Effector memory CD8-positive, alpha-beta T cell (primary cell): Measurements from ENCODE around the gene AQP7.
"Not testable (repeated sequence)": the region's sequence is repeated elsewhere in the genome, so short reads cannot be mapped to it uniquely, and the experiment has no call there.

ENCODE experiments used
- ATAC-seq: fragments of 150-1000 bp; cut with Tn5 transposase; replicated peaks from 2 replicates; pipeline ENCODE4 v1.10.0; 2021; ENCODE audit warnings: mild to moderate bottlenecking, moderate library complexity
- DNase-seq, 3 experiments: peaks; one replicate each; pipeline ENCODE4 v3.0.0; 2021
- H3K27ac Mint-ChIP-seq, 2 donors: one replicate each; pipeline ENCODE4 v1.8.0; 2022; ENCODE audit warnings: mild to moderate bottlenecking in 2 of 2, mixed read lengths in 2 of 2, moderate library complexity in 2 of 2
- H3K27me3 Mint-ChIP-seq, 2 donors: one replicate each; pipeline ENCODE4 v1.8.0; 2022; ENCODE audit warnings: mixed read lengths in 2 of 2
- H3K36me3 Mint-ChIP-seq: one replicate; pipeline ENCODE4 v1.8.0; 2022; ENCODE audit warnings: mild to moderate bottlenecking, moderate library complexity, mixed read lengths; ENCODE audit not compliant: insufficient read depth
- H3K4me1 Mint-ChIP-seq, 2 donors: one replicate each; pipeline ENCODE4 v1.8.0; 2022; ENCODE audit warnings: low read depth in 2 of 2, mixed read lengths in 2 of 2
- H3K4me3 Mint-ChIP-seq, 2 donors: one replicate each; pipeline ENCODE4 v1.8.0; 2022; ENCODE audit warnings: mild to moderate bottlenecking in 2 of 2, mixed read lengths in 2 of 2, moderate library complexity in 2 of 2
- H3K9me3 Mint-ChIP-seq, 2 donors: one replicate each; pipeline ENCODE4 v1.8.0; 2022; ENCODE audit warnings: mixed read lengths in 2 of 2
- total RNA-seq, 9 experiments: gene quantifications; one replicate each; lab custom pipeline; 2026; lab: John Stamatoyannopoulos, UW

Gene AQP7
- total RNA-seq, result 0 to 0.06 (median 0) reads per million in 9 experiments

- not testable (repeated sequence) for H3K27me3 Mint-ChIP-seq, H3K4me3 Mint-ChIP-seq, H3K9me3 Mint-ChIP-seq, H3K27ac Mint-ChIP-seq, DNase-seq, ATAC-seq, H3K4me1 Mint-ChIP-seq, H3K36me3 Mint-ChIP-seq
These were observed at the start of gene AQP7 for GRCh38 chr9:33402371-33402770. Gene AQP7, minus strand, starts transcription at chr9:33402568. Its CDS starts 1,306 bp downstream, at chr9:33401262.

- Mint-ChIP-seq H3K4me1 (peaks cover 28 to 46% of the 10 kb centered on the region in 2 donors), H3K9me3 (no peaks in the 10 kb centered on the region), H3K36me3 (peaks cover 29% of the 10 kb centered on the region), H3K27ac (no peak overlapping the region), H3K27me3 (no peaks in the 10 kb centered on the region), H3K4me3 (no peak overlapping the region)
- ATAC-seq, result no peak
- DNase-seq, result no peak
These were observed 48.3 kb upstream of the AQP7 start for GRCh38 chr9:33450621-33451146.

GRCh38 chr9:33449715-33450114 lies 47.3 kb upstream of the AQP7 start:
- Mint-ChIP-seq H3K36me3 (peaks cover 33% of the 10 kb centered on the region), H3K4me3 (no peak overlapping the region), H3K9me3 (no peaks in the 10 kb centered on the region), H3K27ac (no peak overlapping the region), H3K4me1 (peaks cover 32 to 53% of the 10 kb centered on the region in 2 donors), H3K27me3 (no peaks in the 10 kb centered on the region)
- no peak for DNase-seq
- no peak for ATAC-seq

- DNase-seq, result no peak
- peaks cover 43% of the 10 kb centered on the region for H3K36me3 Mint-ChIP-seq
- ATAC-seq, result no peak
- H3K27ac Mint-ChIP-seq, result peak overlapping the region; percentile 91 to 98
- H3K4me3 Mint-ChIP-seq, result peak overlapping the region; percentile 92 to 96
- no peaks in the 10 kb centered on the region for H3K27me3 Mint-ChIP-seq
- no peaks in the 10 kb centered on the region for H3K9me3 Mint-ChIP-seq
- H3K4me1 Mint-ChIP-seq, result peaks cover 30 to 44% of the 10 kb centered on the region in 2 donors
These were observed 45.6 kb upstream of the AQP7 start for GRCh38 chr9:33447799-33448553.

- Mint-ChIP-seq H3K4me1 (peaks cover 23 to 36% of the 10 kb centered on the region in 2 donors), H3K9me3 (no peaks in the 10 kb centered on the region), H3K4me3 (peak within 1 kb of the TSS; percentile 92 to 96), H3K36me3 (peaks cover 50% of the 10 kb centered on the region), H3K27me3 (no peaks in the 10 kb centered on the region), H3K27ac (peak within 1 kb of the TSS; percentile 91 to 98)
- peak; percentile 48 for ATAC-seq
- DNase-seq, result peak; percentile 55 to 66 (median 63)
These were observed 44.8 kb upstream of the AQP7 start, which contains the start of gene AQP3 for GRCh38 chr9:33446946-33447798. Gene AQP3, minus strand, starts transcription at chr9:33447593. Its CDS starts 63 bp downstream, at chr9:33447530.

- Mint-ChIP-seq H3K4me1 (peaks cover 23 to 37% of the 10 kb centered on the region in 2 donors), H3K36me3 (peaks cover 58% of the 10 kb centered on the region), H3K27me3 (no peaks in the 10 kb centered on the region), H3K4me3 (peak overlapping the region; percentile 92 to 96), H3K27ac (peak overlapping the region; percentile 91 to 98), H3K9me3 (no peaks in the 10 kb centered on the region)
- peak; percentile 72 for ATAC-seq
- DNase-seq, result peak; percentile 50 to 58 (median 58)
These were observed 44.0 kb upstream of the AQP7 start for GRCh38 chr9:33446240-33446945.

- peak overlapping the region; percentile 91 to 98 for H3K27ac Mint-ChIP-seq
- H3K9me3 Mint-ChIP-seq, result no peaks in the 10 kb centered on the region
- peak in 2 of 3 experiments; percentile 39 to 43 for DNase-seq
- peaks cover 63% of the 10 kb centered on the region for H3K36me3 Mint-ChIP-seq
- ATAC-seq, result peak; percentile 32
- peak overlapping the region; percentile 92 to 96 for H3K4me3 Mint-ChIP-seq
- no peaks in the 10 kb centered on the region for H3K27me3 Mint-ChIP-seq
- peaks cover 23 to 39% of the 10 kb centered on the region in 2 donors for H3K4me1 Mint-ChIP-seq
These were observed 43.2 kb upstream of the AQP7 start for GRCh38 chr9:33445389-33446239.

GRCh38 chr9:33443464-33444154 lies 41.2 kb upstream of the AQP7 start:
- Mint-ChIP-seq H3K27me3 (no peaks in the 10 kb centered on the region), H3K4me3 (peak overlapping the region in 1 of 2 donors; percentile 21), H3K36me3 (peaks cover 71% of the 10 kb centered on the region), H3K27ac (peak overlapping the region in 1 of 2 donors; percentile 98), H3K9me3 (no peaks in the 10 kb centered on the region), H3K4me1 (peaks cover 29 to 45% of the 10 kb centered on the region in 2 donors)
- DNase-seq, result no peak
- no peak for ATAC-seq

- no peak for DNase-seq
- peaks cover 29 to 40% of the 10 kb centered on the region in 2 donors for H3K4me1 Mint-ChIP-seq
- no peaks in the 10 kb centered on the region for H3K9me3 Mint-ChIP-seq
- ATAC-seq, result no peak
- no peak overlapping the region for H3K4me3 Mint-ChIP-seq
- no peaks in the 10 kb centered on the region for H3K27me3 Mint-ChIP-seq
- H3K27ac Mint-ChIP-seq, result peak overlapping the region in 1 of 2 donors; percentile 98
- H3K36me3 Mint-ChIP-seq, result peaks cover 69% of the 10 kb centered on the region
These were observed 40.7 kb upstream of the AQP7 start for GRCh38 chr9:33443047-33443446.

- H3K27ac Mint-ChIP-seq, result peak overlapping the region; percentile 10 to 56
- no peak overlapping the region for H3K4me3 Mint-ChIP-seq
- H3K36me3 Mint-ChIP-seq, result peaks cover 63% of the 10 kb centered on the region
- peaks cover 23 to 35% of the 10 kb centered on the region in 2 donors for H3K4me1 Mint-ChIP-seq
- DNase-seq, result no peak
- no peaks in the 10 kb centered on the region for H3K9me3 Mint-ChIP-seq
- ATAC-seq, result no peak
- H3K27me3 Mint-ChIP-seq, result no peaks in the 10 kb centered on the region
These were observed 39.8 kb upstream of the AQP7 start for GRCh38 chr9:33442125-33442524.

GRCh38 chr9:33440609-33441008 lies 38.2 kb upstream of the AQP7 start:
- Mint-ChIP-seq H3K27me3 (no peaks in the 10 kb centered on the region), H3K27ac (peak overlapping the region in 1 of 2 donors; percentile 74), H3K4me3 (no peak overlapping the region), H3K4me1 (peaks cover 9 to 22% of the 10 kb centered on the region in 2 donors), H3K9me3 (no peaks in the 10 kb centered on the region), H3K36me3 (peaks cover 48% of the 10 kb centered on the region)
- no peak for ATAC-seq
- no peak for DNase-seq

- Mint-ChIP-seq H3K4me1 (peaks cover 6 to 18% of the 10 kb centered on the region in 2 donors), H3K36me3 (peaks cover 46% of the 10 kb centered on the region), H3K9me3 (no peaks in the 10 kb centered on the region), H3K4me3 (no peak overlapping the region), H3K27ac (peak overlapping the region in 1 of 2 donors; percentile 74), H3K27me3 (no peaks in the 10 kb centered on the region)
- no peak for DNase-seq
- peak; percentile 26 for ATAC-seq
These were observed 37.8 kb upstream of the AQP7 start for GRCh38 chr9:33440204-33440603.
